ENCODE measurements around the gene TENM4. TPM values are rescaled to one million over a fixed set of nuclear protein-coding genes. Genes with fewer than 3 reads are reported as not detected.

TENM4 gene
- total and polyA plus RNA-seq, 4 donors, result 0.02 to 0.33 (median 0.14) TPM

DNA sequence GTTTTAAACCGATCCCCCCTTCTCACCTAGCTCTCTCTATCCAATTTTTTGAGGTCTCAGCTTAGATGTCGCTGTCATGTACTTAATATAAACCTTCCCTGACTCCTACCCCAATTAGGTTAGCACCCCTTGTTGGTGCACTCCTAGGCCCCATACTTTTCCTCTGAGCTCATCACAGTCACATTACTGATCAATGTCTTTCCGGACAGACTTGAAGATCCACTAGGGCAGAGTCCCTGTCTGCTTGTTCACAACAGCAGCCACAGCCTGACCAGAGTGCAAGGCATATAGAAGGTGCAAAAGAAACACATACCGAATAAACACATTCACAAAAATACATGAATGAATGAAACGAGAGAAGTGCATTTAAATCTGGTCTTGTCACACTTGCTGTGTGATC, 605.2 kb downstream of the TENM4 start (continued):
- TF ChIP-seq, protein P1, sequence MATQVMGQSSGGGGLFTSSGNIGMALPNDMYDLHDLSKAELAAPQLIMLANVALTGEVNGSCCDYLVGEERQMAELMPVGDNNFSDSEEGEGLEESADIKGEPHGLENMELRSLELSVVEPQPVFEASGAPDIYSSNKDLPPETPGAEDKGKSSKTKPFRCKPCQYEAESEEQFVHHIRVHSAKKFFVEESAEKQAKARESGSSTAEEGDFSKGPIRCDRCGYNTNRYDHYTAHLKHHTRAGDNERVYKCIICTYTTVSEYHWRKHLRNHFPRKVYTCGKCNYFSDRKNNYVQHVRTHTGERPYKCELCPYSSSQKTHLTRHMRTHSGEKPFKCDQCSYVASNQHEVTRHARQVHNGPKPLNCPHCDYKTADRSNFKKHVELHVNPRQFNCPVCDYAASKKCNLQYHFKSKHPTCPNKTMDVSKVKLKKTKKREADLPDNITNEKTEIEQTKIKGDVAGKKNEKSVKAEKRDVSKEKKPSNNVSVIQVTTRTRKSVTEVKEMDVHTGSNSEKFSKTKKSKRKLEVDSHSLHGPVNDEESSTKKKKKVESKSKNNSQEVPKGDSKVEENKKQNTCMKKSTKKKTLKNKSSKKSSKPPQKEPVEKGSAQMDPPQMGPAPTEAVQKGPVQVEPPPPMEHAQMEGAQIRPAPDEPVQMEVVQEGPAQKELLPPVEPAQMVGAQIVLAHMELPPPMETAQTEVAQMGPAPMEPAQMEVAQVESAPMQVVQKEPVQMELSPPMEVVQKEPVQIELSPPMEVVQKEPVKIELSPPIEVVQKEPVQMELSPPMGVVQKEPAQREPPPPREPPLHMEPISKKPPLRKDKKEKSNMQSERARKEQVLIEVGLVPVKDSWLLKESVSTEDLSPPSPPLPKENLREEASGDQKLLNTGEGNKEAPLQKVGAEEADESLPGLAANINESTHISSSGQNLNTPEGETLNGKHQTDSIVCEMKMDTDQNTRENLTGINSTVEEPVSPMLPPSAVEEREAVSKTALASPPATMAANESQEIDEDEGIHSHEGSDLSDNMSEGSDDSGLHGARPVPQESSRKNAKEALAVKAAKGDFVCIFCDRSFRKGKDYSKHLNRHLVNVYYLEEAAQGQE (IDR thresholded peaks at IDR 0.05), result no peak
- TF ChIP-seq JUND (IDR thresholded peaks at IDR 0.05), result no peak
- no peak for TF ChIP-seq FOXA2 (IDR thresholded peaks at IDR 0.05)
- TF ChIP-seq EGR1 (IDR thresholded peaks at IDR 0.05; ENCODE audit: low read depth in 2 of 2), result no peak
- no peak for TF ChIP-seq YY1 (IDR thresholded peaks at IDR 0.05)
- TF ChIP-seq TAF1 (conservative IDR thresholded peaks at IDR 0.05), result no peak
- no peak for TF ChIP-seq FOXA1 (IDR thresholded peaks at IDR 0.05)
- no peak for TF ChIP-seq RAD21 (IDR thresholded peaks at IDR 0.05)
- TF ChIP-seq HNF4A (conservative IDR thresholded peaks at IDR 0.05), result no peak

DNA sequence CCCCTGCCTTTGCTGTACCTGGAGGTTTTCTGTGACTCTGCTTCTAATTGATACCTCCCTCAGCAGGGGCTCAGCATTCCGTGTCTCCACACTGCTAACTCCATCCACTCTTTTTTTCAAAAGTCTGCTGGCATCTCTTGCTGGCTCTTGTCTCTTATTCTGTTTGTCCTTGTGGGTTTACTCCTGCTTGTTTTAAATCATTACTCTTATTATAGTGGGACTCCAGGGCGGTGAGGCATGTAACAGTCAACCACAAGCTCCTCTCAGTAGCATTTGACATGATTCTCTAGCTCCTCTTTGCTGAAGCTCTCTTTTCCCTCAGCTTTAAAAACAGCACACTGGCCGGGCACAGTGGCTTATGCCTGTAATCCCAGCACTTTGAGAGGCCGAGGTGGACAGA, 605.9 kb downstream of the TENM4 start:
- WGBS, result 90% methylated on average over 4 of the region's 4 CpGs
- H3K36me3 ChIP-seq (ENCODE audit: control insufficient read depth in 4 of 4, insufficient read depth in 3 of 4, low read depth in 1 of 4, low read length in 3 of 4), result no peaks in the 10 kb centered on the region
- H3K27ac ChIP-seq (ENCODE audit: low read depth in 1 of 2, low read length in 2 of 2), result no peak overlapping the region
- TF ChIP-seq NR2F2 (IDR thresholded peaks at IDR 0.05), result no peak
- no peak for TF ChIP-seq HNF4G (IDR thresholded peaks at IDR 0.05)
- TF ChIP-seq RAD21 (IDR thresholded peaks at IDR 0.05), result no peak
- no peak for TF ChIP-seq FOXA1 (IDR thresholded peaks at IDR 0.05)
- TF ChIP-seq, protein P2, sequence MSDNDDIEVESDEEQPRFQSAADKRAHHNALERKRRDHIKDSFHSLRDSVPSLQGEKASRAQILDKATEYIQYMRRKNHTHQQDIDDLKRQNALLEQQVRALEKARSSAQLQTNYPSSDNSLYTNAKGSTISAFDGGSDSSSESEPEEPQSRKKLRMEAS (IDR thresholded peaks at IDR 0.05), result no peak
- TF ChIP-seq, protein P3, sequence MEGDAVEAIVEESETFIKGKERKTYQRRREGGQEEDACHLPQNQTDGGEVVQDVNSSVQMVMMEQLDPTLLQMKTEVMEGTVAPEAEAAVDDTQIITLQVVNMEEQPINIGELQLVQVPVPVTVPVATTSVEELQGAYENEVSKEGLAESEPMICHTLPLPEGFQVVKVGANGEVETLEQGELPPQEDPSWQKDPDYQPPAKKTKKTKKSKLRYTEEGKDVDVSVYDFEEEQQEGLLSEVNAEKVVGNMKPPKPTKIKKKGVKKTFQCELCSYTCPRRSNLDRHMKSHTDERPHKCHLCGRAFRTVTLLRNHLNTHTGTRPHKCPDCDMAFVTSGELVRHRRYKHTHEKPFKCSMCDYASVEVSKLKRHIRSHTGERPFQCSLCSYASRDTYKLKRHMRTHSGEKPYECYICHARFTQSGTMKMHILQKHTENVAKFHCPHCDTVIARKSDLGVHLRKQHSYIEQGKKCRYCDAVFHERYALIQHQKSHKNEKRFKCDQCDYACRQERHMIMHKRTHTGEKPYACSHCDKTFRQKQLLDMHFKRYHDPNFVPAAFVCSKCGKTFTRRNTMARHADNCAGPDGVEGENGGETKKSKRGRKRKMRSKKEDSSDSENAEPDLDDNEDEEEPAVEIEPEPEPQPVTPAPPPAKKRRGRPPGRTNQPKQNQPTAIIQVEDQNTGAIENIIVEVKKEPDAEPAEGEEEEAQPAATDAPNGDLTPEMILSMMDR (IDR thresholded peaks at IDR 0.05; ENCODE audit: low read depth, low read length, missing input control), result no peak
- no peak for TF ChIP-seq JUND (IDR thresholded peaks at IDR 0.05)
- TF ChIP-seq SP1 (IDR thresholded peaks at IDR 0.05), result no peak
- no peak overlapping the region for H3K4me3 ChIP-seq (ENCODE audit: low read depth in 1 of 3, low read length in 3 of 3)
- no peak overlapping the region for H3K9ac ChIP-seq (ENCODE audit: low read depth in 1 of 2, low read length in 2 of 2)
- no peaks in the 10 kb centered on the region for H3K27me3 ChIP-seq (ENCODE audit: control insufficient read depth in 4 of 4, insufficient read depth in 4 of 4, low read length in 3 of 4)
- H3K4me1 ChIP-seq (ENCODE audit: control insufficient read depth in 4 of 4, insufficient read depth in 4 of 4, low read length in 3 of 4), result peaks cover 0 to 5% (median 0%) of the 10 kb centered on the region in 4 donors
- no peak for DNase-seq (ENCODE audit: low spot score)
- no peaks in the 10 kb centered on the region for H3K9me3 ChIP-seq (ENCODE audit: control insufficient read depth in 4 of 4, low read length in 3 of 4)

DNA sequence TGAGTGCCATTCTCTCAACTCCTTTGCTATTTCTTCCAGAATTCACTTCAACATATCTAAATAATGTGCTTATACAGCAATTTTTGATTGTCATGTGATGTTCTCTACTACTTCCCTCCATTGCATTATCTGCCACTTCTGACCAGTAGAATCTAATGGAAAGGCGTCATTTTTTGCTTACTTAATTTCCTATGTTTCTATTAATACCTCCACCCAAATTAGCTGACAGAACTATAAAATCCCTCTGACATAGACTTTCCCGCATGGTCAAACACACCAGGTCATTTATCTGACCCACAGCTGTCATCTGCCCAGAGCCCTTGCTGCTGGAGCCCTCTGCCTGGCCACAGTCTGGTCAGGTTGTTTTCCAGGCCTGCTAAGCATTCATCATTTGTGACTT, 607.6 kb downstream of the TENM4 start:
- Histone ChIP-seq H3K36me3 (ENCODE audit: control insufficient read depth in 4 of 4, insufficient read depth in 3 of 4, low read depth in 1 of 4, low read length in 3 of 4) (no peaks in the 10 kb centered on the region), H3K4me1 (ENCODE audit: control insufficient read depth in 4 of 4, insufficient read depth in 4 of 4, low read length in 3 of 4) (no peaks in the 10 kb centered on the region), H3K27ac (ENCODE audit: low read depth in 1 of 2, low read length in 2 of 2) (no peak overlapping the region), H3K27me3 (ENCODE audit: control insufficient read depth in 4 of 4, insufficient read depth in 4 of 4, low read length in 3 of 4) (no peaks in the 10 kb centered on the region), H3K9me3 (ENCODE audit: control insufficient read depth in 4 of 4, low read length in 3 of 4) (no peaks in the 10 kb centered on the region), H3K9ac (ENCODE audit: low read depth in 1 of 2, low read length in 2 of 2) (no peak overlapping the region), H3K4me3 (ENCODE audit: low read depth in 1 of 3, low read length in 3 of 3) (no peak overlapping the region)
- WGBS, result 78% methylated on average over 2 of the region's 2 CpGs
- no peak for DNase-seq (ENCODE audit: low spot score)
- TF ChIP-seq RAD21 (IDR thresholded peaks at IDR 0.05), result no peak
- no peak for TF ChIP-seq GABPA (IDR thresholded peaks at IDR 0.05 in 1 of 2, conservative IDR thresholded peaks at IDR 0.05 in 1 of 2)
- TF ChIP-seq TAF1 (conservative IDR thresholded peaks at IDR 0.05), result no peak
- no peak for TF ChIP-seq RXRA (IDR thresholded peaks at IDR 0.05)
- no peak for TF ChIP-seq HNF4G (IDR thresholded peaks at IDR 0.05)
- TF ChIP-seq, protein P3 (IDR thresholded peaks at IDR 0.05; ENCODE audit: low read depth, low read length, missing input control), result no peak
